GM12891 (cell line): Measurements from ENCODE around the gene FGF12.

Experiments
- PAX5 ChIP-seq: IDR thresholded peaks from 2 replicates; pipeline ENCODE4 v1.6.1; 2011; ENCODE audit warnings: low read length, moderate library complexity, mild to moderate bottlenecking; ENCODE audit not compliant: insufficient read depth, severe bottlenecking
- POLR2A ChIP-seq: IDR thresholded peaks from 2 replicates; pipeline ENCODE4 v1.6.1; 2011; ENCODE audit warnings: low read depth, low read length, control low read depth
- POLR2AphosphoS5 ChIP-seq: IDR thresholded peaks from 2 replicates; pipeline ENCODE4 v1.6.1; 2011; ENCODE audit warnings: low read depth, low read length, control low read depth
- POU2F2 ChIP-seq: IDR thresholded peaks from 2 replicates; pipeline ENCODE4 v1.6.1; 2011; ENCODE audit warnings: low read depth, mild to moderate bottlenecking, control low read depth, low read length, moderate library complexity
- SPI1 ChIP-seq: IDR thresholded peaks from 2 replicates; pipeline ENCODE4 v1.6.1; 2011; ENCODE audit warnings: low read depth, low read length, control low read depth
- TAF1 ChIP-seq: IDR thresholded peaks from 2 replicates; pipeline ENCODE4 v1.6.1; 2011; ENCODE audit warnings: low read depth, low read length, control low read depth

- TF ChIP-seq POLR2A: no peak
- no peak for TF ChIP-seq POU2F2
- TF ChIP-seq TAF1: no peak
- TF ChIP-seq POLR2AphosphoS5: no peak
- TF ChIP-seq PAX5: no peak
- no peak for TF ChIP-seq SPI1
Observed at GRCh38 chr3:192302721-192303120, 424.6 kb downstream of the FGF12 start.
